HepG2 (cell line): Measurements from ENCODE around the gene ZFPL1. TPM values are rescaled to one million over a fixed set of nuclear protein-coding genes. Genes with fewer than 3 reads are reported as not detected.

Experiments
- FOXO4 ChIP-seq: sonication (generic); formaldehyde crosslinking; conservative IDR thresholded peaks from 2 replicates; pipeline ENCODE4 v1.8.1; 2023; ENCODE audit warnings: missing genetic modification reagents
- ZBTB38 ChIP-seq: sonication (generic); formaldehyde crosslinking; IDR thresholded peaks from 2 replicates; pipeline ENCODE4 v1.5.1; 2020; ENCODE audit warnings: mild to moderate bottlenecking, missing genetic modification reagents
- ZFP82 ChIP-seq: sonication (generic); formaldehyde crosslinking; IDR thresholded peaks from 2 replicates; pipeline ENCODE4 v1.5.1; 2020; ENCODE audit warnings: mild to moderate bottlenecking, missing genetic modification reagents, borderline replicate concordance
- ZNF318 ChIP-seq: sonication (generic); formaldehyde crosslinking; IDR thresholded peaks from 2 replicates; pipeline ENCODE4 v1.4.0; 2020; ENCODE audit warnings: mild to moderate bottlenecking, missing genetic modification reagents
- ZNF513 ChIP-seq: sonication (generic); formaldehyde crosslinking; conservative IDR thresholded peaks from 2 replicates; pipeline ENCODE4 v1.5.0; 2020; ENCODE audit warnings: missing genetic modification reagents
- ZNF672 ChIP-seq: sonication (generic); formaldehyde crosslinking; IDR thresholded peaks from 2 replicates; pipeline ENCODE4 v1.8.1; 2022; ENCODE audit warnings: missing genetic modification reagents
- polyA plus RNA-seq, 8 experiments: library from polyadenylated mRNA; depleted of rRNA in 3 of 8; stranded (reverse) in 7 of 8; unstranded in 1 of 8; fragments of >200 nt; fragmentation: Illumina TruSeq in 4 of 8; extraction: Trizol in 4 of 8; gene quantifications; 2 replicates each; pipeline versions ENCODE4 v1.2.1 to v1.2.3, GENCODE V29; 2011 to 2016; ENCODE audit warnings: low read depth in 4 of 8, missing spikeins in 1 of 8, mixed read lengths in 1 of 8; ENCODE audit not compliant: insufficient read depth in 1 of 8
- total RNA-seq, 5 experiments: library from RNA; depleted of rRNA; stranded (reverse); fragments of >200 nt; fragmentation: Illumina TruSeq; extraction: Trizol; gene quantifications; 2 replicates each; pipeline ENCODE4 v1.2.3, GENCODE V29; 2016; ENCODE audit warnings: low read depth in 1 of 5

The ZFPL1 gene
- total and polyA plus RNA-seq, 2 of the 13 experiments (the other 11 are each of a cell fraction or from before 2014, with no cell fraction given): 32.2 to 56.0 TPM

- no peak for TF ChIP-seq FOXO4 (CRISPR knock-in tag)
- TF ChIP-seq ZNF672 (CRISPR knock-in tag): no peak
- TF ChIP-seq ZNF318 (CRISPR knock-in tag): no peak
- no peak for TF ChIP-seq ZBTB38
- TF ChIP-seq ZNF513: no peak
- no peak for TF ChIP-seq ZFP82 (CRISPR knock-in tag)
- TF ChIP-seq, all 625 proteins: peak for 0
Observed at GRCh38 chr11:65042891-65043290, 41.1 kb upstream of the ZFPL1 start (continued).
